GM19351 (cell line): ENCODE data around the gene CPNE7.

Experiments
- ATAC-seq: cut with Tn5 transposase; IDR thresholded peaks from one replicate; pipeline ENCODE4 v1.9.1; 2021; ENCODE audit warnings: mild to moderate bottlenecking, moderate library complexity; ENCODE audit not compliant: unreplicated experiment

The CPNE7 gene

GRCh38 chr16:89575247-89576152 is at the start of gene CPNE7:
CPNE7 (plus strand) TSS chr16:89575758; CDS start chr16:89575898, 140 bp downstream.
- ATAC-seq, result no peak

- no peak for ATAC-seq
Measured at GRCh38 chr16:89529097-89529496, 46.5 kb upstream of the CPNE7 start.

- no peak for ATAC-seq
Measured at GRCh38 chr16:89530401-89531381, 44.9 kb upstream of the CPNE7 start.

GRCh38 chr16:89531821-89532526 is 43.6 kb upstream of the CPNE7 start:
- no peak for ATAC-seq

GRCh38 chr16:89534252-89534756 is 41.3 kb upstream of the CPNE7 start:
- ATAC-seq, result no peak

- ATAC-seq, result no peak
Measured at GRCh38 chr16:89536371-89536770, 39.2 kb upstream of the CPNE7 start.

- no peak for ATAC-seq
Measured at GRCh38 chr16:89536886-89537548, 38.5 kb upstream of the CPNE7 start.

GRCh38 chr16:89537549-89537925 is 38.0 kb upstream of the CPNE7 start:
- no peak for ATAC-seq

GRCh38 chr16:89538286-89538685 is 37.3 kb upstream of the CPNE7 start:
- no peak for ATAC-seq

GRCh38 chr16:89540557-89540956 is 35.0 kb upstream of the CPNE7 start:
- no peak for ATAC-seq

- ATAC-seq, result no peak
Measured at GRCh38 chr16:89541792-89542191, 33.8 kb upstream of the CPNE7 start.

GRCh38 chr16:89544113-89544512 is 31.4 kb upstream of the CPNE7 start:
- ATAC-seq, result no peak

GRCh38 chr16:89544713-89545043 is 30.9 kb upstream of the CPNE7 start:
- ATAC-seq, result no peak

- no peak for ATAC-seq
Measured at GRCh38 chr16:89545044-89545830, 30.3 kb upstream of the CPNE7 start.

GRCh38 chr16:89545831-89546574 is 29.6 kb upstream of the CPNE7 start:
- ATAC-seq, result no peak

GRCh38 chr16:89546781-89547180 is 28.8 kb upstream of the CPNE7 start:
- ATAC-seq, result no peak

GRCh38 chr16:89547291-89547690 is 28.3 kb upstream of the CPNE7 start:
- ATAC-seq, result no peak

GRCh38 chr16:89547860-89548259 is 27.7 kb upstream of the CPNE7 start:
- ATAC-seq, result no peak
